ENCODE measurements around the gene KIAA0586. TPM values are rescaled to one million over a fixed set of nuclear protein-coding genes. Genes with fewer than 3 reads are reported as not detected.
A peak's percentile ranks its signal among the peaks of the same experiment; 100 is the strongest.
"Not testable (repeated sequence)": the region's sequence is repeated elsewhere in the genome, so short reads cannot be mapped to it uniquely, and the experiment has no call there.

Gene KIAA0586
- total RNA-seq, 1 experiment from 2014 or later: 26.2 TPM

- ChIA-PET CTCF (interaction anchor here (1.0 kb wide), 1 partner anchor 15 kb away, joined by 3 read pairs; no protein-coding TSS in a partner anchor), POLR2A (no interaction called here)
- no peaks in the 10 kb centered on the region for H3K4me1 Mint-ChIP-seq (ENCODE audit: insufficient read depth, unreplicated experiment)
- DNase-seq (ENCODE audit: unreplicated experiment): peak; percentile 9
- no peak overlapping the region for H3K4me3 Mint-ChIP-seq (ENCODE audit: unreplicated experiment)
- TF ChIP-seq CTCF (IDR thresholded peaks at IDR 0.05; ENCODE audit: unreplicated experiment): no peak
- H3K9me3 Mint-ChIP-seq (ENCODE audit: unreplicated experiment): no peaks in the 10 kb centered on the region
- intact Hi-C loops (cut with micrococcal nuclease): loop anchor here (5.0 kb wide), 1 partner anchor 294 kb away; no protein-coding TSS in a partner anchor
- H3K36me3 Mint-ChIP-seq (ENCODE audit: insufficient read depth, unreplicated experiment): peaks cover 19% of the 10 kb centered on the region
- no TSS peak for BruUV-seq (replicated peaks)
- H3K27me3 Mint-ChIP-seq (ENCODE audit: insufficient read depth, unreplicated experiment): no peaks in the 10 kb centered on the region
- no peak overlapping the region for H3K27ac Mint-ChIP-seq (ENCODE audit: low read depth, unreplicated experiment)
These were observed 25.9 kb upstream of the KIAA0586 start for GRCh38 chr14:58401587-58401986.

- intact Hi-C loops (cut with micrococcal nuclease): no loop called here
- Mint-ChIP-seq H3K9me3 (ENCODE audit: unreplicated experiment) (no peaks in the 10 kb centered on the region), H3K36me3 (ENCODE audit: insufficient read depth, unreplicated experiment) (peaks cover 69% of the 10 kb centered on the region), H3K27me3 (ENCODE audit: insufficient read depth, unreplicated experiment) (no peaks in the 10 kb centered on the region), H3K27ac (ENCODE audit: low read depth, unreplicated experiment) (no peak overlapping the region), H3K4me3 (ENCODE audit: unreplicated experiment) (no peak overlapping the region), H3K4me1 (ENCODE audit: insufficient read depth, unreplicated experiment) (no peaks in the 10 kb centered on the region)
- BruUV-seq (replicated peaks): TSS peak; percentile 33
- DNase-seq (ENCODE audit: unreplicated experiment): no peak
- no peak for TF ChIP-seq CTCF (IDR thresholded peaks at IDR 0.05; ENCODE audit: unreplicated experiment)
- POLR2A ChIA-PET: no interaction called here
- CTCF ChIA-PET: no interaction called here
These were observed 18.8 kb upstream of the KIAA0586 start for GRCh38 chr14:58408681-58409215.

GRCh38 chr14:58414845-58415244 is 12.7 kb upstream of the KIAA0586 start:
- DNase-seq (ENCODE audit: unreplicated experiment): no peak
- Mint-ChIP-seq H3K27me3 (ENCODE audit: insufficient read depth, unreplicated experiment) (no peaks in the 10 kb centered on the region), H3K9me3 (ENCODE audit: unreplicated experiment) (no peaks in the 10 kb centered on the region), H3K4me3 (ENCODE audit: unreplicated experiment) (no peak overlapping the region), H3K36me3 (ENCODE audit: insufficient read depth, unreplicated experiment) (peaks cover 84% of the 10 kb centered on the region), H3K4me1 (ENCODE audit: insufficient read depth, unreplicated experiment) (peaks cover 10% of the 10 kb centered on the region), H3K27ac (ENCODE audit: low read depth, unreplicated experiment) (no peak overlapping the region)
- intact Hi-C loops (cut with micrococcal nuclease): no loop called here
- BruUV-seq (replicated peaks): no TSS peak
- POLR2A ChIA-PET: no interaction called here
- CTCF ChIA-PET: no interaction called here
- TF ChIP-seq CTCF (IDR thresholded peaks at IDR 0.05; ENCODE audit: unreplicated experiment): no peak

- H3K36me3 Mint-ChIP-seq (ENCODE audit: insufficient read depth, unreplicated experiment): peaks cover 84% of the 10 kb centered on the region
These were observed 11.6 kb upstream of the KIAA0586 start for GRCh38 chr14:58415636-58416547.

GRCh38 chr14:58416934-58417333 is 10.6 kb upstream of the KIAA0586 start:
- H3K27me3 Mint-ChIP-seq (ENCODE audit: insufficient read depth, unreplicated experiment); DNase-seq (ENCODE audit: unreplicated experiment); H3K4me3 Mint-ChIP-seq (ENCODE audit: unreplicated experiment); H3K9me3 Mint-ChIP-seq (ENCODE audit: unreplicated experiment); intact Hi-C loops (cut with micrococcal nuclease); BruUV-seq (replicated peaks); CTCF ChIA-PET: not testable (repeated sequence)
- Mint-ChIP-seq H3K4me1 (ENCODE audit: insufficient read depth, unreplicated experiment) (peaks cover 16% of the 10 kb centered on the region), H3K27ac (ENCODE audit: low read depth, unreplicated experiment) (peak overlapping the region; percentile 55), H3K36me3 (ENCODE audit: insufficient read depth, unreplicated experiment) (peaks cover 84% of the 10 kb centered on the region)
- POLR2A ChIA-PET: interaction anchor here (2.5 kb wide), 1 partner anchor 11 kb away, joined by 8 read pairs; the partner anchor contains the start of genes KIAA0586 and TIMM9

More at GRCh38 chr14:58415636-58416547, 11.6 kb upstream of the KIAA0586 start:
- POLR2A ChIA-PET: interaction anchor here (2.5 kb wide), 1 partner anchor 12 kb away, joined by 8 read pairs; the partner anchor contains the start of genes KIAA0586 and TIMM9
- intact Hi-C loops (cut with micrococcal nuclease): no loop called here
- no peak for TF ChIP-seq CTCF (IDR thresholded peaks at IDR 0.05; ENCODE audit: unreplicated experiment)
- no peaks in the 10 kb centered on the region for H3K9me3 Mint-ChIP-seq (ENCODE audit: unreplicated experiment)
- no peak for DNase-seq (ENCODE audit: unreplicated experiment)
- H3K27ac Mint-ChIP-seq (ENCODE audit: low read depth, unreplicated experiment): no peak overlapping the region
- CTCF ChIA-PET: interaction anchor here (0.6 kb wide), 1 partner anchor 15 kb away, joined by 3 read pairs; no protein-coding TSS in a partner anchor
- no peak overlapping the region for H3K4me3 Mint-ChIP-seq (ENCODE audit: unreplicated experiment)
- no TSS peak for BruUV-seq (replicated peaks)
- H3K4me1 Mint-ChIP-seq (ENCODE audit: insufficient read depth, unreplicated experiment): peaks cover 11% of the 10 kb centered on the region
- H3K27me3 Mint-ChIP-seq (ENCODE audit: insufficient read depth, unreplicated experiment): no peaks in the 10 kb centered on the region

Data from MCF 10A (cell line).